GM19043 (cell line): ENCODE measurements around the gene TAGLN3.

Source experiments
- ATAC-seq: cut with Tn5 transposase; IDR thresholded peaks from one replicate; pipeline ENCODE4 v1.9.1; 2021; ENCODE audit warnings: low read depth; ENCODE audit not compliant: unreplicated experiment

TAGLN3 gene

GRCh38 chr3:111976254-111976653, 22.5 kb upstream of the TAGLN3 start:
- no peak for ATAC-seq

GRCh38 chr3:111978583-111979433, 19.9 kb upstream of the TAGLN3 start, which contains the start of gene ABHD10:
ABHD10 (plus strand) TSS chr3:111979026; CDS start chr3:111979062, 36 bp downstream.
- ATAC-seq = peak; percentile 92

DNA sequence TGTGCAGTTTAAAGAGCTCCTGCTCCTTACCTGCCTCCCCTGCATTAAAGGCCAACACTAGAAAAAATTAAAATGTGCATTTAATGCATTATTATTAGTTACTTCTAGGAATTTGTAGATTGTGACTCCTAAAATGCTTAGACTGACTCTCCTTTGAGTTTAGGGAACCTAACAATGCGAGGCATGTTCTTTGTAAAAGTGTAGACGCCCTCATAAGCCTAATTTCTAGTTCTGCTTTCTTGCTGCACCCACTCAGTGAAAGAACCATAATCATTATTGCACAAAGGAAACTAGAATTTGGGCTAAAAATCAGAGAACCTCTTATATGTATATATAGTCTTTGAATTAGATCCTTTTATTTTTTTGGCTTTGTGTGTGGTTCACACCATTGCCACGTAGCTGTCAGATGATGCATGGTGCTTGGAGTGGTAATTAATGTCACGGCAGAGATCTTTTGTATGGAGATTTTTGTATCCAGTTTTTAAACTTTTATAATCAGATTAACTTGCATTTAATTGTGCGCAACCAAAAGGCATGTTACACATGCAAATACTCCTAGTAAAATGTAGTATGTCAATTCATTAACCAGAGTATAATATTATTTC, 19.2 kb upstream of the TAGLN3 start:
- ATAC-seq = peak; percentile 36

- ATAC-seq = no peak
Measured at GRCh38 chr3:111980716-111981456, 17.8 kb upstream of the TAGLN3 start.

- ATAC-seq = no peak
Measured at GRCh38 chr3:111981457-111981763, 17.3 kb upstream of the TAGLN3 start.

DNA sequence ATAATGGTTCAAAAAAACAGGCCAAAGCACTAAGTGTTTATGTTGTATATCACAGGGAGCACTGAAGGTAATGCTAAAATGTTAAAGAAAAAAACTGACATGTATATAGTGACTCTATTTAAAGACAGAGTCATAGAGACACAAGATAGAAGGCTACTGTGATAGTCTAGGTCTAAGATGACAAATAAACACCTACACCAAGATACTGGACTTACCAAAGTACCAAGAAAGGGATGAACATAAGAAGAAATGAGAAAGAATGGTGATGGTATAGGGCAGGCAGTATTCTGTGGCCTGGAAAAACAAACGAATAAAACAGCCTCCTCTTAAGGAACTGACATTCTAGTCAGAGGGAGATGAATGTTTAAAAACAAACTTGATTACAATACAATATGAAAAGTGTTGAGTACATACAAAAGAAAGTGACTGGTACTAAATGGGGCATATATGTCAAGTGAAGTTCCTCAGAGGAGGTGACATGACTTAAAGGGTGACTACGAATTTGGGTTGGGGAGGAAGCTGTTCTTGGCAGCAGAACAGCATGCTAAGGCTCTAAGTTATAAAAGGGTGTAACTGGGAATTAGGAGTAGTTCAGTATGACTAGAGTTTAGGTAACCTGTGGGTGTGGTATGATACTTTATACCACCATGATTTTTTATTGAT, 14.0 kb upstream of the TAGLN3 start:
- ATAC-seq = no peak

GRCh38 chr3:111986800-111987199, 11.9 kb upstream of the TAGLN3 start:
- no peak for ATAC-seq

DNA sequence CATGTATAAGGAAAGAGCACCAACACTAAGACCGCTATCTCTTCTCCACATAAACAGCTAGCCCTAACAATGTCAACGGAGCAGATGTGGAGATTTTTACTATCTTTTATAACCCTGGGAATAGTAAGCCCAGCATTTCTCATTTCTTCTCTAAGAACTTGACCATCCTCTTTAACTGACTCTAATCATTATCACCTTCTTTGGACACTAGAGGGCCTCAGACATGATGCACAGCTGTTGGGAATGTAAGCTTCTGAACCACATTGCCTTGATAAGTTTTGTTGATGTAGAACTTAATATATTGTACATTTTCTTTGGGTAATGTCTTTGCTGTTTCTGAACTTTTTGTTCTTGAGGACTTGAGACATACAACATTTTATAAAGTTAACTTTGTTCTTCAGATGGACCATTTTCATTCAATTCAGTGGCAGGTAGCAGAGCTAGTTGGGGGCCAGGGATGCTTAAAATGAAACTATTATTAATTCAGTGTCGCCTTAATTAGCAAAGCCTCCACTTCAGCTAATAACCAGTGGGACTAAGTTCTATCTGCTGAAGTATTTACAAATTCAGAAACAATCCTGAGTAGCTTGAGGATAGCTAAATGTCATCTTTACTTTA, 9.6 kb upstream of the TAGLN3 start:
- ATAC-seq = peak; percentile 91

DNA sequence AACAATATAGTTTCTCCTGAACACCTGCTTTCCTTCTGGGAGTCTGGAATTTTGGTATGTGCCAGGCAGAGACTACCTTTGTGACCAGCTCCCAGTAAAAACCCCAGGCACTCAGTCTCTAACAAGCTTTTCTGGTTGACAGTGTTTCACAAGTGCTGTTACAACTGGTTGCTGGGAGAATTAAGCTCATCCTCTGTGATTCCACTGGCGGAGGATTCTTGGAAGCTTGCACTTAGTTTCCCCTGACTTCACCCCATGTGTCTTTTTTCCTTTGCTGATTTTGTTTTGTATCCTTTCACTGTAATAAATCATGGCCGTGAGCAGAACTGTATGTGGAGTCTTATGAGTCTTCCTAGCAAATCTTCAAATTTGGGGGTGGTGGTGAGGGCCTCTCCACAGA, 5.7 kb upstream of the TAGLN3 start:
- ATAC-seq = no peak

DNA sequence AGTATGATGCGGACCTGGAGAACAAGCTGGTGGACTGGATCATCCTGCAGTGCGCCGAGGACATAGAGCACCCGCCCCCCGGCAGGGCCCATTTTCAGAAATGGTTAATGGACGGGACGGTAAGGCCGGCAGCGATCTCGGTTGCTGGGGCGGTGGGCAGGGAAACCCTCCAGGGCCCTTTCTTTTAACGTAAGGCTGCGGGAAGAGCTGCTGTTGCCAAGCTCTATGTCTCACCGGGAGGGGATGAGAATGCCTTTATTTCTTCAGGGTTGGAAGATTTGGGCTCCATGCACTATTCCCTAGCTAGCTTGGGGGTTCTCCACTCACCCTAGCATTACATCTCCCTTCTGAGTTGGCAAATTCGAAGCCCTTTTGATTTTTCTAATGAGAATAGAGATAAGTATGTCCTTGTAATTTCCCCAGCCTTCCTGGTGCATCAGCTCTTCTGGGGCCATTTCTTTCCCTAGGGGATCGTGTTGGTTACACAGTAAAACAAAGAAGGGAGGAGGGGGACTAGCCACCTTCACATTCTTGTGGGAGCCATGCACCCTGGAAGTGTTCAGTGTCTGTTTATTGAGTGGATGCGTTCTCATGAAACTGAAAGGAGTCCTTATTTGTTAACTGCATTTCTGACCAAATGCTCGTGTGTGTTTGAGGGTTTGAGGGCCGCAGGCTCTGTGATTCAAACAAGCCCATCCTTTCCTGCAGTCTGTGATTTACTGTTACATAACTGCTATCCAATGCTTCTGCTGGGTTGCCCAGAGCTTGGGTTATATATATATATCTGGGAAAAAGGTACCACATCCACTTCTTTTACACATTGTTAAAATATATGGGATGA, 982 bp downstream of the TAGLN3 start:
- ATAC-seq = no peak

DNA sequence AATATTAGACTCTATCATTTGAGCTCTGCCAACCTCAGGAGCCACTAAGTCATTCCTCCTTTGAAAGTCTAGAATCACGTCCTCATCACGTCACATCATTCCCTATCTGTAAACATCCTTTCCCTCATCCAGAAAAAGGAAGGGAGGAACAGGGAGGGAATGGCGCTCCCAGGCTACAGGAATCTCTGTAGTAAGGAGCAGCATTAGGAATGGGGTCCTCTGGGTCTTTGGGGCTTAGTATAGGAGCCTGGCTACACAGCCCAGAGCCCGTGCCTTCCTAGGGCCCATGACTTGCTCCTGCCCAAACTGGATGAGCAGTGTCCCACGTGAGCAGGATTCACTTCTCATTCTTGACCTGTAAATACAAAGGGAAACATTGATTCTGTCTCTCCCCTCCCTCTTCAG, 1.6 kb downstream of the TAGLN3 start:
- no peak for ATAC-seq

DNA sequence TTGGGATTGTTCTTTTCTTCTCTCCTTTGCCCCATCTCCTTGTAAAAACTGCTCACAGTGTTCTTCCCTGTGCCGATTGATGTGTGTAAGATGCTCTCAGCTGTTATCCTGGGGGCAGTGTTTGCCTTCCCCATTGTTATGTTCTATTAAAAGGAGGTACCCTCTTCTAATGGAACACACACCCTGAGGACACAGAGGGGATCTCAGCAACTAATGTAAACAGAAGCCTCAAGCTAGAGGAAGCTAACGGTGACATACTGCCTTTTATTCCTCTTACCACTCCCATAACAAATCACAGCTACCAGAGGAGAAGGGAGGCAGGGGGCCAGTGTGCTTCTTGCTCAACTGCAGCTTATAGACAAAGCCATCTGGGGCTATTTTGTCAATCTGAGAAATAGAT, 2.2 kb downstream of the TAGLN3 start:
- no peak for ATAC-seq

DNA sequence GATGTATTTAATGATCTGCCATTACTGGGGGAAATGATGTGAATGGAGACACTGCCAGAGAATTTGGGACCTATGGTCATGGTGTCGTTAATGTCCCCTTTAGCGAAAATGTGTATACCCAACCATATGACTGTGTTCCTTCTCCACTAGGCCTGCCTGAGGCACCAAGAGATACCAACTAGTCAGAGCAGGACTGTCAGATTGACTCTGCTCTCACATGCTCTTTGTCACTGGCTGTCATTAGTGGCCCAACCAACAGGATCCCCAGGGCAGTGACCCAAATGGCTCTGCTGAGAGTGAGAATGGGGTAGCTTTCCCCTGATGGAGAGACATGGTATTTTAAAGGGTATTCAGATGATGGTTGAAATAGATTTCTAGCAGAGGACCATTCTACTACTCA, 2.8 kb downstream of the TAGLN3 start:
- no peak for ATAC-seq

DNA sequence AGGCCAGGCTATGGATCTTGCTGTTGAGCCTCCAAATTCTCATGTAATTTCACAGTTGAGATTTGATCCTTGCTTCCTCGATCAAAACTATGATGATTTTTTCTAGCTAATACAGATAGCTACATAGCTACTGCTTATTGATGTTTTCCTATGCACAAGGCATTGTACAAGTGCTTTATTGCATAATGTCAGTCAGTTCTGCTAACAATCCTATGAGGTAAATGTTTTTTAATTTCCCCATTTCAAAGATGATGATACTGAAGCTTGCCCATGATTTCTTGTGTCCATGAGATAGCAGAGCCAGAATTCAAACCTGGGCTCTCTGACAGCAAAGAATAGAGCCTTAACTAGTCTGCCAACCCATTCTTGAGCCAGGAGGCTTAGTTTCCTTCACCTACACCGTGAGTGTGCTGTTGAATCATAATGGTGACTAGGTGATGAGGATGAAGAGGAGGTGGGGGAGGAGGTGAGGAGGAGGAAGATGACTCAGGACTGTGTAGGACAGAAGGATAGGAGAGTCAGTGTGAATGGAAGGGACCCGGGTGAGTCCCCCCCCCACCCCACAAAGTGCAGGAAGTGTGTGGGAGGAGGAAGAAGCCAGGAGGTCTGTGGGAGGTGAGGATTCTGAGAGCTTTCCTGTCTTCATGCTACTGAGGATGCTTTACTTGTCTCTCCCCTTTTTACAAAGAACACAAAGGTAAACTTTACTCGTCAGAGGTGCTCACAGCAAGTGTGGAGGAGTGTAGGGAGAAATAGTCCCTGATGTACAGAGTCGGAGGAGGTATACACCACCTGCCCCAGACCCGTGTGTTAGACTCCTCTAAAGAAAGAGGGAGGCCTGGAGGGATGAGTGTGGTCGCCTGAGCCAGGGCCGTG, 3.6 kb downstream of the TAGLN3 start:
- no peak for ATAC-seq

- no peak for ATAC-seq
Measured at GRCh38 chr3:112003321-112004080, 4.8 kb downstream of the TAGLN3 start.

DNA sequence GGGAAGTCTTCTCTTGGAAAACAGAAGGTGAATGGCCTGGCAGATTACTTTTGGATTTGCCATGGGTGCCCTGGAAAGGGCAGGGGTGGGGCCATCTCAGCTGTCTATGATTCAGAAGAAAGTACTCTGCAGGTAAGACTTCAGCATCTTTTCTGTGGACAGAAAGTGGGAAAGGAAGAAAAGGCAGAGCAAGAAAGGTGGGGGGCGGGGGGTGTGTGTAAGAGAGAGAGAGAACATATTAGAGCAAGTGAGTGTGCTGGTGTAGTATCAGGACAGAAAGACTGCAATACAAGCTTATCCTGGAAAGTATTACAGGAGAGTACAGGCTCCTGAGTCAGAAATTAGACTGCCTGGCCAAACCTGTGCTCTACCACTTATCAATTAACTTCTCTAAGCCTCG, 5.5 kb downstream of the TAGLN3 start:
- ATAC-seq = no peak

DNA sequence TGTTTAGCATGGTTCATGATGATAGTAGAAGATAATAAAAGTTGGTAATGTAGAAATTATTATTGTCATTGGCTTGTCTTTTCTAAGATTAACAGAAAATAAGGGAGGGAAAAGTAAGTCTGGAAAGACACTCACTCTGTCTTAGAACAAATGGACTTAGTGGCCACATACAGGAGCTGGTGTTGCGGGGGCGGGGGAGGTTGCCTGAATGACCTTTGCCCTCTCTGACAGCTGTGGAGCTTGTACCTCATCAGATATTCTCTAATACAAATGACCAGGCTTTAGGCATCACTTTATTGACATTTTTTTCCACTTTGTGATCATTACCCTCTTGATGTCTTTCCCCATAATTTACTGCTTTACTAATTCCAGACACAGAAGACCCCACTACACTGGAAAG, 5.9 kb downstream of the TAGLN3 start:
- ATAC-seq = no peak

- no peak for ATAC-seq
Measured at GRCh38 chr3:112005091-112005672, 6.5 kb downstream of the TAGLN3 start.
